A549 (cell line): ENCODE results near the gene UFD1.

ENCODE experiments used
- CEBPB ChIP-seq, 2 experiments: fragments of >200 bp in 1 of 2; sonication (Bioruptor Twin) in 1 of 2; formaldehyde crosslinking in 1 of 2; IDR thresholded peaks; 2 replicates each; pipeline ENCODE4 v1.6.1; 2012 to 2016
- CHD2 ChIP-seq: fragments of 150-350 bp; IDR thresholded peaks from 2 replicates; pipeline ENCODE4 v1.6.1; 2014; ENCODE audit warnings: low read length; ENCODE audit not compliant: partially characterized antibody
- CTCF ChIP-seq: fragments of >200 bp; sonication (Bioruptor Twin); formaldehyde crosslinking; IDR thresholded peaks from 3 replicates; pipeline ENCODE4 v1.5.1; 2016
- MAX ChIP-seq: IDR thresholded peaks from 2 replicates; pipeline ENCODE4 v1.6.1; 2012
- POLR2A ChIP-seq: IDR thresholded peaks from 2 replicates; pipeline ENCODE4 v1.6.1; 2012; ENCODE audit warnings: mild to moderate bottlenecking, low read length
- SMC3 ChIP-seq: fragments of >200 bp; sonication (Bioruptor Twin); formaldehyde crosslinking; IDR thresholded peaks from 3 replicates; pipeline ENCODE4 v1.6.1; 2018; ENCODE audit warnings: inconsistent platforms
- ZNF302 ChIP-seq: fragments of 250-450 bp; sonication (Bioruptor Pico); IDR thresholded peaks from 2 replicates; pipeline ENCODE4 v1.9.0; 2021; ENCODE audit warnings: inconsistent platforms, mild to moderate bottlenecking, moderate library complexity
- TF ChIP-seq, protein P1 (sequence below): IDR thresholded peaks from 2 replicates; pipeline ENCODE4 v1.6.1; 2012; ENCODE audit warnings: low read depth, borderline replicate concordance
- TF ChIP-seq, protein P2 (sequence below): fragments of 200-600 bp; sonication (generic); IDR thresholded peaks from 2 replicates; pipeline ENCODE4 v1.6.1; 2016; ENCODE audit warnings: antibody characterized with exemption, mild to moderate bottlenecking, moderate library complexity

DNA sequence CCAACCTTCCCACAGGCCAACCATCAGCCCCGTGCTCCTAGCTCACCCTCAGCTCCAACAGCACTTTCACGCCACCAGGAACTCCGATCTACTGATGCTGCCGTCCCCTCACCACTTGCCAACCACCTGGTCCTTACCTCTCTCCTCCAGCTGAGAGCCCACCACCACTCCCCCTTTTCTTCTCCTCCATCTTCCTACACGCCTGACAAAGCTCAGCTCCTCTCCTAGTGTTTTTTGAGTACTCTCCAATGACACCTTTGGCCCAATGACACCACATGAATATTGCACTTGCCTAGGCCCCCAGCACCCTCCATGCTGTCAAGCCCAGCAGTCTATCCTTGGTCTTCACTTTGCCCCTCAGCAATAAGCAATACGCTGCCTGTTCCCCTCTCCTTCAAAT is 78.1 kb downstream of the UFD1 start:
- TF ChIP-seq CTCF (no peak), SMC3 (no peak), CEBPB (IDR thresholded peaks at IDR 0.05) (no peak), POLR2A (no peak), MAX (no peak), ZNF302 (no peak), CHD2 (no peak)
- TF ChIP-seq, protein P1, sequence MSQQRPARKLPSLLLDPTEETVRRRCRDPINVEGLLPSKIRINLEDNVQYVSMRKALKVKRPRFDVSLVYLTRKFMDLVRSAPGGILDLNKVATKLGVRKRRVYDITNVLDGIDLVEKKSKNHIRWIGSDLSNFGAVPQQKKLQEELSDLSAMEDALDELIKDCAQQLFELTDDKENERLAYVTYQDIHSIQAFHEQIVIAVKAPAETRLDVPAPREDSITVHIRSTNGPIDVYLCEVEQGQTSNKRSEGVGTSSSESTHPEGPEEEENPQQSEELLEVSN: no peak
- TF ChIP-seq, protein P2, sequence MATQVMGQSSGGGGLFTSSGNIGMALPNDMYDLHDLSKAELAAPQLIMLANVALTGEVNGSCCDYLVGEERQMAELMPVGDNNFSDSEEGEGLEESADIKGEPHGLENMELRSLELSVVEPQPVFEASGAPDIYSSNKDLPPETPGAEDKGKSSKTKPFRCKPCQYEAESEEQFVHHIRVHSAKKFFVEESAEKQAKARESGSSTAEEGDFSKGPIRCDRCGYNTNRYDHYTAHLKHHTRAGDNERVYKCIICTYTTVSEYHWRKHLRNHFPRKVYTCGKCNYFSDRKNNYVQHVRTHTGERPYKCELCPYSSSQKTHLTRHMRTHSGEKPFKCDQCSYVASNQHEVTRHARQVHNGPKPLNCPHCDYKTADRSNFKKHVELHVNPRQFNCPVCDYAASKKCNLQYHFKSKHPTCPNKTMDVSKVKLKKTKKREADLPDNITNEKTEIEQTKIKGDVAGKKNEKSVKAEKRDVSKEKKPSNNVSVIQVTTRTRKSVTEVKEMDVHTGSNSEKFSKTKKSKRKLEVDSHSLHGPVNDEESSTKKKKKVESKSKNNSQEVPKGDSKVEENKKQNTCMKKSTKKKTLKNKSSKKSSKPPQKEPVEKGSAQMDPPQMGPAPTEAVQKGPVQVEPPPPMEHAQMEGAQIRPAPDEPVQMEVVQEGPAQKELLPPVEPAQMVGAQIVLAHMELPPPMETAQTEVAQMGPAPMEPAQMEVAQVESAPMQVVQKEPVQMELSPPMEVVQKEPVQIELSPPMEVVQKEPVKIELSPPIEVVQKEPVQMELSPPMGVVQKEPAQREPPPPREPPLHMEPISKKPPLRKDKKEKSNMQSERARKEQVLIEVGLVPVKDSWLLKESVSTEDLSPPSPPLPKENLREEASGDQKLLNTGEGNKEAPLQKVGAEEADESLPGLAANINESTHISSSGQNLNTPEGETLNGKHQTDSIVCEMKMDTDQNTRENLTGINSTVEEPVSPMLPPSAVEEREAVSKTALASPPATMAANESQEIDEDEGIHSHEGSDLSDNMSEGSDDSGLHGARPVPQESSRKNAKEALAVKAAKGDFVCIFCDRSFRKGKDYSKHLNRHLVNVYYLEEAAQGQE: no peak
